ENCODE measurements around the gene RPUSD3.

Gene RPUSD3

DNA sequence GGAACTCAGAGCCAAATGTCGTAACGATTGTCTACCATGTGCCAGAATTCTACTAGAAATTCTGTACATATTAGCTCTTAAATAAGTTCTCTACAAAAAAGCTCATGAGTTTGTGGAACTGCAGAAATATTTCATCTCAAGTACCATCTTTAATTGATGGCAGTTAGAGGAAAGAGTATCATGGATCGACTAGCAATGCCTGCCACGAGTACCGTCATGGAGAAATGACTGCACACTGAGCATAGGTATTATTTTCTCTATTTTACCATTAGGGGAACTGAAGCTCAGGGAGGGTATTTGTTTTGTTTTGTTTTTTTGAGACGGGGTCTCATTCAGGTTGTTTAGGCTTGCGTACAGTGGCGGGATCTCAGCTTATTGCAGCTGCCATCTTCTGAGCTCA lies 2.8 kb downstream of the RPUSD3 start:
- DNase-seq (ENCODE audit: extremely low read depth, low read depth), result no peak
- TF ChIP-seq, protein P1, sequence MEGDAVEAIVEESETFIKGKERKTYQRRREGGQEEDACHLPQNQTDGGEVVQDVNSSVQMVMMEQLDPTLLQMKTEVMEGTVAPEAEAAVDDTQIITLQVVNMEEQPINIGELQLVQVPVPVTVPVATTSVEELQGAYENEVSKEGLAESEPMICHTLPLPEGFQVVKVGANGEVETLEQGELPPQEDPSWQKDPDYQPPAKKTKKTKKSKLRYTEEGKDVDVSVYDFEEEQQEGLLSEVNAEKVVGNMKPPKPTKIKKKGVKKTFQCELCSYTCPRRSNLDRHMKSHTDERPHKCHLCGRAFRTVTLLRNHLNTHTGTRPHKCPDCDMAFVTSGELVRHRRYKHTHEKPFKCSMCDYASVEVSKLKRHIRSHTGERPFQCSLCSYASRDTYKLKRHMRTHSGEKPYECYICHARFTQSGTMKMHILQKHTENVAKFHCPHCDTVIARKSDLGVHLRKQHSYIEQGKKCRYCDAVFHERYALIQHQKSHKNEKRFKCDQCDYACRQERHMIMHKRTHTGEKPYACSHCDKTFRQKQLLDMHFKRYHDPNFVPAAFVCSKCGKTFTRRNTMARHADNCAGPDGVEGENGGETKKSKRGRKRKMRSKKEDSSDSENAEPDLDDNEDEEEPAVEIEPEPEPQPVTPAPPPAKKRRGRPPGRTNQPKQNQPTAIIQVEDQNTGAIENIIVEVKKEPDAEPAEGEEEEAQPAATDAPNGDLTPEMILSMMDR (IDR thresholded peaks at IDR 0.05; ENCODE audit: low read depth, low read length, missing control alignments), result no peak
- H3K4me3 ChIP-seq (replicated peaks; ENCODE audit: low read depth, low read length), result no peak overlapping the region

DNA sequence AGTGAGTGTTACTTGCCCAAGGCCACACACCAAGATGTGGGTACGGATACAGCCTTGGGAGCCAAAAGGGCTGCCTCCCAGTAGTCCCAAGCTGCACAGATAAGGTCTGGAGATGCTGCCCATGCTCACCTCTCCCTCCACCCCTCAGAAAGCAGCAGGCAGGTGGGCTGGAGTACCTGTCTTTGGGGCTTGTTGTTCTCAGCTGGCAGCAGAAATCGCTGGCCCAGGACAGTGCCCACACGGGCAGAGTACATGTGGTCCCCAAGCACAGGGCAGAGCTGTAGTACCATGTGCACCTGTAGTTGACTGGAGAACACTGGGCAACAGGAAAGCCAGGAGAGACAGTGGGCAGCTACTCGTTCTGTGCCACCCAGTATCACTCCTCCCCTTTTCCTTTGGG lies 5.0 kb downstream of the RPUSD3 start:
- TF ChIP-seq, protein P1 (IDR thresholded peaks at IDR 0.05; ENCODE audit: low read depth, low read length, missing control alignments), result no peak
- no peak overlapping the region for H3K4me3 ChIP-seq (replicated peaks; ENCODE audit: low read depth, low read length)
- DNase-seq (ENCODE audit: extremely low read depth, low read depth), result no peak

DNA sequence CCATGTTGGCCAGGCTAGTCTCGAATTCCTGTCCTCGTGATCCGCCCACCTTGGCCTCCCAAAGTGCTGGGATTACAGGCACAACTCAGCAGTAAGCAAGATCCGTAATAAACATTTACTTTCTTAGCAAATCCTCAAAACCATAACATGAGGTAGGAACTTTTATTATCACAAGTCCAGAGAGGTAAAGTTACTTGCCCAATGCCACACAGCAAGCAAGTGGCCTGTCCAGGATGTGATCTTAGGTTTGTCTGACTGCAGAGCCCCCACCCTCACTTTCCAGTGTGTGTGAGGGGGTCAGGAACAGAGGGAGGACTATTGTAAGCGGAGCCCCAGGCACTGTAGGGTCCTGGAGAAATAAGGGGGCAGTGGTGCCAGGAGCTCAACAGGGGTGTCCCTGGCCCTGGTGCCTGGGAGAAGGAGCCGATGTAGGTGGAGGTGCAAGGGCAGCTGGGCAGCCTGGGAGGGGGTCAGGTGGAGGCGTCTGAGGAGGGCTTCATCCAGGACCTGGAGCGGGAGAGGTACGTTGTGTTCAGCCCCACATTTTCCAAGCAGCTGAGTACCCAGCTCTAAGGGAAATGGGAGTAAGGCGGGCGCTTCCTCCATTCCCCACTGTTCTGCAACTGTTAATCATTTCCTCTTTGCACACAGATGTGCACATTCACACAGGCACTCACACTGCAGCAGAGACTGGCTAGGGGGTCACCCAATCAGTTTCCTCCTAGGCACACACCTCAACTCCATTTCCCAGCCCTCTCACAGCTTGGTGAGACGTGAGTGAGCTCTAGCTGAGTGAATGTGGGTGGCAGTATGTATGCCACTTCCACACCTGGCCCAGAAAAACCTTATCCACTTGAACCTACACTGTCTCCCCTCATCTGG lies 5.9 kb downstream of the RPUSD3 start:
- TF ChIP-seq, protein P1 (IDR thresholded peaks at IDR 0.05; ENCODE audit: low read depth, low read length, missing control alignments), result no peak
- DNase-seq (ENCODE audit: extremely low read depth, low read depth), result no peak

DNA sequence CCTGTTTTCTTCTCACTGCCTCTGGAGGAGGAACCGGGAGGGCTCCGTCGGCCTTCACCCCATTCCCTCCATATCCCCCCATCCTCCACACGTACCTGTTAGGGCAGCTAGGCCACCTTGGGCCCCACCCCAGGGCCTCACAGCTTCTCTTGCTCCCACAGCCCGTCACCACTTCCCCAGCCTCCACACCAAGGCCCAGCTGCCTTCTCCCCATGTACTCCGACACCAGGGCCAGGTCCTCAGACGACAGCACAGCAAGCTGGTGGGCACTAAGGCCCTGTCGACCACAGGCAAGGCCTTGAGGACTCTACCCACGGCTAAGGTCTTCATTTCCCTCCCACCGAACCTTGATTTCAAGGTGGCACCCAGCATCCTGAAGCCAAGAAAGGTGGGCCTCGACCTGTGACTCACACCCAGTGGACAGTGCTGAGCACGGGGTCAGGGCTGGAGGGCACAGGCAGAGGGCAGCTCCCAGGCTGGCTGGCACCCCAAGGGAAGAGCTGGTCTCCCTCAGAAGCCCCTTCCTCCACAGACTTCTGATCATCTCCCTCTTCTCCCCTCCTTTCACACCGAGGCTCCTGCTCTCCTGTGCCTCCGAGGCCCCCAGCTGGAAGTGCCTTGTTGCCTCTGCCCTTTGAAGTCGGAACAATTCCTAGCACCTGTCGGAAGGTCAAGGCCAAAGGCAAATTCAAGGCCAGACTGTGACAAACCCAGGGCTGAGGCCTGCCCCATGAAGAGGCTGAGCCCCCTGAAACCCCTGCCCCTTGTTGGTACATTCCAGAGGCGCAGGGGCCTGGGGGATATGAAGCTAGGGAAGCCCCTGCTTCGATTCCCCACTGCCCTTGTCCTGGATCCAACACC lies 9.1 kb downstream of the RPUSD3 start:
- TF ChIP-seq, protein P1 (IDR thresholded peaks at IDR 0.05; ENCODE audit: low read depth, low read length, missing control alignments), result no peak
- H3K4me3 ChIP-seq (replicated peaks; ENCODE audit: low read depth, low read length), result no peak overlapping the region
- no peak for DNase-seq (ENCODE audit: extremely low read depth, low read depth)

More for the DNA sequence above, 5.9 kb downstream of the RPUSD3 start:
- H3K4me3 ChIP-seq (replicated peaks; ENCODE audit: low read depth, low read length), result no peak overlapping the region

DNA sequence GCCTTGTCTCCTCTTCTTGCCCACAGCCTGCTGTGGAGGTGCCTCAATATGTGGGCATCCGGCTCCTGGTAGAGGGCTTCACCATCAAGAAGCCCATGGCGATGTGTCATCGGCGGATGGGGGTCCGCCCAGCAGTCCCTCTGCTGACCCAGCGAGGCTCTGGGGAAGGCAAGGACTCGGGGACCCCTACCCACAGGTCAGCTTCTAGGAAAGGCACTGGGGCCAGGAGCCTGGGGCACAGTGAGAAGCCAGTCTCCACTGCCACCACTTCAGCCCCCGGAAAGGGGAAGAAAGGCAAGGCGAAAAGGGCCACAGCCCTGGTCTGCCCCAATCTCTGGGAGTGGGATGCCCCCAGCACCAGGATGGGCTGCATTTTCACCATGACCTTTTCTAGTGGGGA lies 10.7 kb downstream of the RPUSD3 start:
- TF ChIP-seq, protein P1 (IDR thresholded peaks at IDR 0.05; ENCODE audit: low read depth, low read length, missing control alignments), result no peak
- no peak overlapping the region for H3K4me3 ChIP-seq (replicated peaks; ENCODE audit: low read depth, low read length)
- DNase-seq (ENCODE audit: extremely low read depth, low read depth), result no peak

DNA sequence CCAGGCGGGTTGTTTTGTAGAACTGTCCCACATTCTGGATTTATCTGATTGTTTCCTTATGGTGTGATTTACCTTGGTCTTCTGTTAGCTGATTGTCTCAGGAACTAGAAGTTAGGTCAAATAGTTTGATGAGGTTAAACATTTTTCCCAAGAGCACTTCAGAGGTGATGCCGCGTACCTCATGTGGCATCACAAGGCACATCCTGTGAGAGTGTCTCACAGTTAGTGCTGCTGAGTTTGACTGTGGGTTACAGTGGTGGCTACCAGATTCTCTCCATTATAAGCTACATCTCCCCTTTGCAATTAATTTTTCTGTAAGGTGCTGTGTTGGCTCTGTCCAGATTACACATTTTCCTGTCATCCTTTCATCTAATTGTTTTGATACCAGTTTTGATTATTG lies 12.6 kb downstream of the RPUSD3 start:
- no peak for DNase-seq (ENCODE audit: extremely low read depth, low read depth)
- TF ChIP-seq, protein P1 (IDR thresholded peaks at IDR 0.05; ENCODE audit: low read depth, low read length, missing control alignments), result no peak
- no peak overlapping the region for H3K4me3 ChIP-seq (replicated peaks; ENCODE audit: low read depth, low read length)
